ENCODE results near the gene KCND2. TPM values are rescaled to one million over a fixed set of nuclear protein-coding genes. Genes with fewer than 3 reads are reported as not detected.
A peak's percentile ranks its signal among the peaks of the same experiment; 100 is the strongest.

Gene KCND2
- total and polyA plus RNA-seq, 2 of the 8 experiments (the other 6 are each of a cell fraction or from before 2014, with no cell fraction given) = 4.6 to 7.7 TPM

DNA sequence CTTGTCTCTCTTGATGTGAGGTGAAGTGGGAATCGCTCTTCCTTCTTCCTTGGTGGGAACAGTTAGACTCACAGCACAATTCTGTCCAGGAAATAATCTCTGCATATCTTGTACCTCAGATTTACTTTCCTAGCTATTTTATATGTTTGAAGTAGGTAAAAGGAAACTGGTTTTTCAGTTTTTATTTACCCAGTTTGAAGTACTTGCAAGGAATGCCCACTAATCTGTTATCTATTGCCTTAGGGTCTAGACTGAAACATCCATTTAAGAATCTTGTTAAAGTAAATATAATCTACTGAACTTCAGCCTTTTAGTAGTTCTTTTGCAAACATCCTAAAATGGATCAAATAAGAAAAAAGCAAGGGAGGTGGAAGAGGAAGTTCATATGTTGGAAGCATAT lies 229.8 kb downstream of the KCND2 start:
- Histone ChIP-seq H3K4me3 (ENCODE audit: extremely low read depth in 1 of 4, insufficient read depth in 2 of 4, low read depth in 3 of 4, low read length in 4 of 4) (peak overlapping the region in 1 of 4 experiments; percentile 14; a peak in 1 of 8 replicates), H2BK120ac (replicated peaks; ENCODE audit: low read depth, low read length) (no peak overlapping the region), H2BK12ac (ENCODE audit: low read depth, low read length) (no peak overlapping the region), H2BK20ac (ENCODE audit: low read length) (no peak overlapping the region), H4K91ac (replicated peaks; ENCODE audit: insufficient read length, low read length) (no peak overlapping the region), H3K4me1 (replicated peaks in 1 of 4; ENCODE audit: control insufficient read depth in 3 of 4, insufficient read depth in 4 of 4, low read length in 3 of 4) (peaks cover 3 to 6% (median 5%) of the 10 kb centered on the region in 4 experiments; a peak in 4 of 7 replicates), H3K23me2 (ENCODE audit: low read depth, low read length) (no peaks in the 10 kb centered on the region), H4K8ac (ENCODE audit: extremely low read depth, insufficient read depth, low read length) (no peak overlapping the region), H2AFZ (ENCODE audit: low read length) (no peak overlapping the region), H2BK5ac (ENCODE audit: low read depth, low read length) (no peak overlapping the region), H3K14ac (ENCODE audit: insufficient read length) (no peak overlapping the region), H3K36me3 (ENCODE audit: control insufficient read depth in 2 of 4, insufficient read depth in 4 of 4, low read length in 3 of 4) (no peaks in the 10 kb centered on the region), H3K4me2 (ENCODE audit: insufficient read depth in 1 of 2, low read depth in 2 of 2, low read length in 2 of 2) (0 out of 4 replicates have a peak overlapping the region, but pooled peaks of 1 of the 2 experiments have one; percentile 50), H3K23ac (ENCODE audit: insufficient read length) (no peak overlapping the region), H4K5ac (ENCODE audit: insufficient read length, low read depth, low read length) (no peak overlapping the region), H3K79me2 (ENCODE audit: control insufficient read depth in 1 of 2, insufficient read depth in 2 of 2, low read length in 2 of 2) (no peaks in the 10 kb centered on the region), H3K9me3 (ENCODE audit: insufficient read depth in 2 of 2, low read depth in 1 of 2, low read length in 1 of 2) (no peaks in the 10 kb centered on the region), H3K9ac (replicated peaks in 1 of 4; ENCODE audit: extremely low read depth in 1 of 4, low read depth in 3 of 4, low read length in 3 of 4) (no peak overlapping the region), H2AK5ac (ENCODE audit: low read depth, low read length) (no peak overlapping the region), H3K27ac (ENCODE audit: low read depth, low read length) (no peak overlapping the region), H3K18ac (ENCODE audit: extremely low read depth, low read length) (no peak overlapping the region), H2BK15ac (ENCODE audit: low read length) (no peak overlapping the region), H3K27me3 (replicated peaks in 1 of 4; ENCODE audit: control insufficient read depth in 3 of 4, extremely low read depth in 1 of 4, insufficient read depth in 3 of 4, low read length in 3 of 4) (no peaks in the 10 kb centered on the region), H3K56ac (replicated peaks; ENCODE audit: insufficient read length, low read depth, low read length) (no peak overlapping the region), H3K4ac (replicated peaks; ENCODE audit: insufficient read length, low read depth, low read length) (no peak overlapping the region), H3K79me1 (ENCODE audit: low read depth, low read length) (no peaks in the 10 kb centered on the region), H4K20me1 (replicated peaks in 1 of 2; ENCODE audit: control insufficient read depth in 1 of 2, insufficient read depth in 2 of 2, low read length in 2 of 2) (no peaks in the 10 kb centered on the region)
- TF ChIP-seq YY1 (IDR thresholded peaks at IDR 0.05; ENCODE audit: low read depth, low read length) (no peak), RFX5 (IDR thresholded peaks at IDR 0.05; ENCODE audit: borderline replicate concordance, low read depth, low read length) (no peak), SIRT6 (IDR thresholded peaks at IDR 0.05; ENCODE audit: low read length) (no peak), SAP30 (IDR thresholded peaks at IDR 0.05; ENCODE audit: insufficient read depth, insufficient replicate concordance, low read length) (no peak), RXRA (IDR thresholded peaks at IDR 0.05; ENCODE audit: insufficient read depth, low read depth, low read length) (no peak), PHF8 (conservative IDR thresholded peaks at IDR 0.05; ENCODE audit: low read depth, low read length) (no peak), BCL11A (IDR thresholded peaks at IDR 0.05; ENCODE audit: low read depth in 2 of 2, low read length in 2 of 2) (no peak), SP1 (IDR thresholded peaks at IDR 0.05; ENCODE audit: low read depth, low read length) (no peak)
- TF ChIP-seq, protein P1, sequence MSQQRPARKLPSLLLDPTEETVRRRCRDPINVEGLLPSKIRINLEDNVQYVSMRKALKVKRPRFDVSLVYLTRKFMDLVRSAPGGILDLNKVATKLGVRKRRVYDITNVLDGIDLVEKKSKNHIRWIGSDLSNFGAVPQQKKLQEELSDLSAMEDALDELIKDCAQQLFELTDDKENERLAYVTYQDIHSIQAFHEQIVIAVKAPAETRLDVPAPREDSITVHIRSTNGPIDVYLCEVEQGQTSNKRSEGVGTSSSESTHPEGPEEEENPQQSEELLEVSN (IDR thresholded peaks at IDR 0.05) = no peak
- CTCF ChIA-PET (ENCODE audit: partially characterized antibody) = interaction anchor here (0.6 to 1.2 kb wide), 2 partner anchors 19 to 43 kb away, joined by 3 to 4 read pairs; no protein-coding TSS in a partner anchor
- no peak for DNase-seq (ENCODE audit: low read depth in 1 of 2, low spot score in 2 of 2)
- POLR2A ChIA-PET (ENCODE audit: partially characterized antibody) = no interaction called here
- 83% methylated on average over 1 of the region's 1 CpG; no CpG with 5 or more reads in 1 of the 2 experiments for WGBS, 2 experiments (ENCODE audit: extremely low coverage in 1 of 2, insufficient coverage in 1 of 2, insufficient read length in 1 of 2, insufficient replicate concordance in 2 of 2, low coverage in 1 of 2, low lambda C conversion rate in 2 of 2, missing lambda C conversion rate in 1 of 2)
- FAIRE-seq = no peak
